OCI-LY1 (cell line): ENCODE results near the gene FETUB.

Source experiments
- H2AFZ ChIP-seq: fragments of 200-600 bp; sonication (generic), shearing (Covaris generic); 2 replicates; pipeline ENCODE4 v1.6.0; 2014; ENCODE audit warnings: antibody characterized with exemption, mild to moderate bottlenecking, low read length
- H3F3A ChIP-seq: fragments of 200-600 bp; sonication (generic), shearing (Covaris generic); 2 replicates; pipeline ENCODE4 v1.6.0; 2014; ENCODE audit warnings: mild to moderate bottlenecking, antibody characterized with exemption, low read length, moderate library complexity; ENCODE audit not compliant: insufficient read depth
- H3K27ac ChIP-seq: fragments of 200-600 bp; sonication (generic); 2 replicates; pipeline ENCODE4 v1.5.1; 2014; ENCODE audit warnings: low read length, mixed run types, mild to moderate bottlenecking, low read depth; ENCODE audit not compliant: poor library complexity, severe bottlenecking
- H3K27me3 ChIP-seq: fragments of 200-600 bp; sonication (generic); 2 replicates; pipeline ENCODE4 v1.6.0; 2014; ENCODE audit warnings: antibody characterized with exemption, mild to moderate bottlenecking, low read length, moderate library complexity; ENCODE audit not compliant: insufficient read depth
- H3K36me3 ChIP-seq: fragments of 200-600 bp; sonication (generic); 2 replicates; pipeline ENCODE4 v1.6.1; 2014; ENCODE audit warnings: mild to moderate bottlenecking, antibody characterized with exemption, low read length, moderate library complexity, mixed read lengths; ENCODE audit not compliant: insufficient read depth
- H3K4me1 ChIP-seq: fragments of 200-600 bp; sonication (generic); 2 replicates; pipeline ENCODE4 v1.5.1; 2014; ENCODE audit warnings: mild to moderate bottlenecking, low read length, moderate library complexity; ENCODE audit not compliant: insufficient read depth, severe bottlenecking
- H3K4me2 ChIP-seq: fragments of 200-600 bp; sonication (generic), shearing (Covaris generic); 2 replicates; pipeline ENCODE4 v1.6.1; 2014; ENCODE audit warnings: low read length
- H3K4me3 ChIP-seq: fragments of 200-600 bp; sonication (generic); 2 replicates; pipeline ENCODE4 v1.5.1; 2014; ENCODE audit warnings: low read length, low read depth, mild to moderate bottlenecking, mixed read lengths; ENCODE audit not compliant: poor library complexity, severe bottlenecking
- H3K79me2 ChIP-seq: fragments of 200-600 bp; shearing (Covaris generic); 2 replicates; pipeline ENCODE4 v1.6.1; 2016; ENCODE audit warnings: mixed run types, low read length, mixed read lengths; ENCODE audit not compliant: insufficient read depth
- H3K9ac ChIP-seq: fragments of 200-600 bp; sonication (generic), shearing (Covaris generic); 2 replicates; pipeline ENCODE4 v1.6.1; 2014; ENCODE audit warnings: mild to moderate bottlenecking, low read length, mixed read lengths
- H3K9me2 ChIP-seq: fragments of 200-600 bp; sonication (generic), shearing (Covaris generic); 2 replicates; pipeline ENCODE4 v1.6.1; 2014; ENCODE audit warnings: low read depth, mild to moderate bottlenecking, low read length, mixed read lengths
- H3K9me3 ChIP-seq: fragments of 200-600 bp; shearing (Covaris generic); 2 replicates; pipeline ENCODE4 v1.6.1; 2014; ENCODE audit warnings: low read length, mixed read lengths
- H4K20me1 ChIP-seq: fragments of 200-600 bp; sonication (generic), shearing (Covaris generic); 2 replicates; pipeline ENCODE4 v1.6.0; 2016; ENCODE audit warnings: mild to moderate bottlenecking, low read length; ENCODE audit not compliant: insufficient read depth
- EZH2 ChIP-seq: fragments of 200-600 bp; sonication (generic), shearing (Covaris generic); IDR thresholded peaks from 2 replicates; pipeline ENCODE4 v1.8.0; 2017; ENCODE audit warnings: borderline replicate concordance, mixed run types, mild to moderate bottlenecking, antibody characterized with exemption, low read length, moderate library complexity, mixed read lengths
- TF ChIP-seq, protein P1 (sequence below): fragments of 200-600 bp; sonication (generic), shearing (Covaris generic); IDR thresholded peaks from 2 replicates; pipeline ENCODE4 v1.5.1; 2017; ENCODE audit warnings: mild to moderate bottlenecking, antibody characterized with exemption, low read length, moderate library complexity, mixed read lengths

FETUB gene

DNA sequence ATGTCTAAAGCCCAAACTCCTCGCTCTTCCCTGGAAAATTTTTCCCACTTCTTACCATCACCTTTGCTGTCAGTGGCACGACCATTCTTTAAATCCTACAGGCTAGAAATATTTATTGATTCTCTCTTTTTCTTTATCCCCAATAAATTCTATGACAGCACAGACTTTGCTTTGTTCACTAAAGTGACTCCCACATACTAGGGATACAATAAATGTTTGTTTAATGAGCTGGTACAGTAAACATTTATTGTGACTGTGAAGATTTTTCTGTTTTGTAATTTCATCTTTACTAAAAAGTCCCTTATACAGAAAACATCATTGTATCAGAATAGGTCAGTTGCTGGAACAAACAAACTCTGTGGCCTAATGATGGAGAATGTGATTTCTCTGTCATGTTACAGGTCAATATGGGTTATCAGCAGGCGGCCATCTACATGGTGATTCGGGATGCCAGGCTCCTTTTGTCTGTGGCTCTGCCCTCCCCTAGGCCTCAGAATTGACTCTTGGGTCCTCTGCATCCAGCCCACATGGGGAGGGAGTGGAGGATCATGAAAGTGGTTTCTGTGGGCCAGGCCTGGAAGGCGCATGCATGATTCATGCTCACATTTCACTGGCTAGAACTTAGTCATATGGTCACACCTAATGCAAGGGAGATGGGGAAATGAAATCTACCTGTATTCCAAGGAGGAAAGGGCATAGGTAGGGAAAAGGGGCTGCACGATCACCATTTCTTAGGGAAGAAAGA lies 54.3 kb downstream of the FETUB start:
- H3K27me3 ChIP-seq, result peaks cover 4% of the 10 kb centered on the region; the same call in 1 of the 2 replicates
- H3F3A ChIP-seq, result no peaks in the 10 kb centered on the region
- H3K79me2 ChIP-seq, result no peaks in the 10 kb centered on the region
- no peaks in the 10 kb centered on the region for H3K9me3 ChIP-seq
- no peak overlapping the region for H3K4me3 ChIP-seq
- no peak for TF ChIP-seq EZH2
- TF ChIP-seq, protein P1, sequence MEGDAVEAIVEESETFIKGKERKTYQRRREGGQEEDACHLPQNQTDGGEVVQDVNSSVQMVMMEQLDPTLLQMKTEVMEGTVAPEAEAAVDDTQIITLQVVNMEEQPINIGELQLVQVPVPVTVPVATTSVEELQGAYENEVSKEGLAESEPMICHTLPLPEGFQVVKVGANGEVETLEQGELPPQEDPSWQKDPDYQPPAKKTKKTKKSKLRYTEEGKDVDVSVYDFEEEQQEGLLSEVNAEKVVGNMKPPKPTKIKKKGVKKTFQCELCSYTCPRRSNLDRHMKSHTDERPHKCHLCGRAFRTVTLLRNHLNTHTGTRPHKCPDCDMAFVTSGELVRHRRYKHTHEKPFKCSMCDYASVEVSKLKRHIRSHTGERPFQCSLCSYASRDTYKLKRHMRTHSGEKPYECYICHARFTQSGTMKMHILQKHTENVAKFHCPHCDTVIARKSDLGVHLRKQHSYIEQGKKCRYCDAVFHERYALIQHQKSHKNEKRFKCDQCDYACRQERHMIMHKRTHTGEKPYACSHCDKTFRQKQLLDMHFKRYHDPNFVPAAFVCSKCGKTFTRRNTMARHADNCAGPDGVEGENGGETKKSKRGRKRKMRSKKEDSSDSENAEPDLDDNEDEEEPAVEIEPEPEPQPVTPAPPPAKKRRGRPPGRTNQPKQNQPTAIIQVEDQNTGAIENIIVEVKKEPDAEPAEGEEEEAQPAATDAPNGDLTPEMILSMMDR, result no peak
- no peaks in the 10 kb centered on the region for H3K9me2 ChIP-seq
- no peaks in the 10 kb centered on the region for H4K20me1 ChIP-seq
- no peak overlapping the region for H3K27ac ChIP-seq
- H3K4me2 ChIP-seq, result no peak overlapping the region
- no peak overlapping the region for H3K9ac ChIP-seq
- no peaks in the 10 kb centered on the region for H3K36me3 ChIP-seq
- no peak overlapping the region for H2AFZ ChIP-seq
- H3K4me1 ChIP-seq, result no peaks in the 10 kb centered on the region

DNA sequence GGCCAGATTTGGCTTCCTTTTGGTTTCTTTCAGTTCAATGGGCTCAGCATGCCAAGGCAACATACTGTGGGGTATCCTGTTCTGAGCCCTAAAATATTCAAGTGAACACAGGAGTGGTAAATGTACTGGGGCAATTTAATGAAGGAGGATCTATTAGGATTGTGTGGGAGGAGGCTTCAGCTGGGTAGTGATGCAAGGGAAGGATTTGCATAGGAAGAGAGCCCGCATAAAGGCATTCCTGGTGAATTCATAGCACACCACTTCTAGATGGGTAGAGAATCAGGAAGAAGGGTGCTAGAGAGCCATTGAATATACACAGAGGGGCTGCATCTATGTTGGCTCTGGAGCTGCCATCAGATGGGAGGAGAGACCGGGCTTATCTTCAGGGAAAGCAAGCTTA lies 56.3 kb downstream of the FETUB start:
- H3K4me3 ChIP-seq, result no peak overlapping the region
- no peaks in the 10 kb centered on the region for H3K36me3 ChIP-seq
- H3K4me2 ChIP-seq, result no peak overlapping the region
- H3K27me3 ChIP-seq, result peaks cover 4% of the 10 kb centered on the region; the same call in 1 of the 2 replicates
- H3F3A ChIP-seq, result no peaks in the 10 kb centered on the region
- H3K27ac ChIP-seq, result no peak overlapping the region
- no peaks in the 10 kb centered on the region for H3K79me2 ChIP-seq
- no peak overlapping the region for H2AFZ ChIP-seq
- no peaks in the 10 kb centered on the region for H4K20me1 ChIP-seq
- H3K9me3 ChIP-seq, result no peaks in the 10 kb centered on the region
- H3K9me2 ChIP-seq, result no peaks in the 10 kb centered on the region
- TF ChIP-seq EZH2, result no peak
- TF ChIP-seq, protein P1, result no peak
- H3K4me1 ChIP-seq, result no peaks in the 10 kb centered on the region
- H3K9ac ChIP-seq, result no peak overlapping the region

DNA sequence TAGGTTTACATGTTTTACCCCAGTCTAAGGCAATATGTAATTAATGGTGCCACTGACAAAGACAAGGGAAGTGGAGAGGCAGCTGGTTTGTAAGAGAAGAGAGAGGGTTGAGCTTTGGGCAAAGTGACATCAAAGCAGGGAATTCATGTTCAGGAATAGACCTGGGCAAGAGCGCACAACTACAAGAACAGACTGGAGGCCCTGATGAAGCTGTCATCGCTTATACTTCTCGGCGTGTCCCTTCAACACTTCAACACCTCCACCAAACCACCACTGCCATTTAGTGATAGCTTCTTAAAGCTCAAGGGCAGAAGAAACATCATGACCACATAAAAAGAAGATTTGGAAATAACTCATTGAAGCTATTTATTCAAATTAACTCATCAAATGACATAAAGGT lies 57.3 kb downstream of the FETUB start:
- no peaks in the 10 kb centered on the region for H3K9me2 ChIP-seq
- H3K4me1 ChIP-seq, result no peaks in the 10 kb centered on the region
- H2AFZ ChIP-seq, result no peak overlapping the region
- H3K9me3 ChIP-seq, result no peaks in the 10 kb centered on the region
- H3K4me3 ChIP-seq, result no peak overlapping the region
- no peaks in the 10 kb centered on the region for H3F3A ChIP-seq
- H3K27me3 ChIP-seq, result no peaks in the 10 kb centered on the region
- no peaks in the 10 kb centered on the region for H3K36me3 ChIP-seq
- H3K27ac ChIP-seq, result no peak overlapping the region
- no peaks in the 10 kb centered on the region for H4K20me1 ChIP-seq
- no peak for TF ChIP-seq EZH2
- TF ChIP-seq, protein P1, result no peak
- no peaks in the 10 kb centered on the region for H3K79me2 ChIP-seq
- H3K9ac ChIP-seq, result no peak overlapping the region
- H3K4me2 ChIP-seq, result no peak overlapping the region
